Measurements from ENCODE around the gene GALNT11. TPM values are rescaled to one million over a fixed set of nuclear protein-coding genes. Genes with fewer than 3 reads are reported as not detected.

The GALNT11 gene
- total and polyA plus RNA-seq, 9 of the 15 experiments (the other 6 are each of a cell fraction or from before 2014, with no cell fraction given) = 8.2 to 59.5 (median 36.5) TPM

DNA sequence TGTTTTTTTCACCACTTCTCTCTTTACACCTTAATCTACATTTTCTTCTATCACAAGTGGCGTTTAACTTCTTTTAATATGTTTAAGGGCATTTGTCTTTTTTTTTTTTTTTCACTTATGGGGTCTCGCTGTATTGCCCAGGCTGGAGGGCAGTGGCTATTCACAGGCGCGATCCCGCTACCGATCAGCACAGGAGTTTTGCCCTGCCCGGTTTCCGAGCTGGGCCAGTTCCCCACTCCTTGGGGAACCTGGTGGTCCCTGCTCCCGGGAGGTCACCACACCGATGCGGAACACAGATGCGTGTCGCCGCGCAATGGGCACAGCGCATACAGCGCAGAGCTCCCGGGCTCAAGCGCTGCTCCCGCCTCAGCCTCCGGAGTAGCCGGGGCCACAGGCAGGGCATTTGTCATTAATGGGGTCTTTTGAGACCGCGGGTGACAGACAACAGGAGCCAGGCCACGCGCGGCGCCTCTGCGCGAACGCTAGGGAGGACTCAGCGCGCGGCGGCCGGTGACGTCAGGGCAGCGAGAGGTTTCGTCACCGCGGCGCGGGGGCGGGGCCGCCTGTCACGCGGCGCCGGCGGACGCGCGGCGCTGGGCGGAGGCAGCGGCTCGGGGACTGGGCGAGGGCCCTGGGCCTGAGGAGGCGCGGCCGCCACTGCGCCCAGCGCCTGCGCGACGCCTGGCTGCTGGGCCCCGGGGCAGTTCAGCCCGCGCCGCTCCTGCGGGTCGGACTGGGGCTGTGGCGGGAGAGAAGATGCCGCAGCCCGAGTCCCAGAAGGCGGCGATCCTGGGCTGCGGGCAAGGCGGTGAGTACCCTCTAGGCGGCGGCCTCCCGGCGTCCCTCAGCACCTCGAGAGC, at the start of gene GALNT11 (continued):
- TF ChIP-seq SFPQ (IDR thresholded peaks at IDR 0.05; ENCODE audit: low read depth, low read length) = no peak
- TF ChIP-seq RB1 (IDR thresholded peaks at IDR 0.05; ENCODE audit: low read depth) = peak; percentile 96
- no peak for TF ChIP-seq ZBTB11 (CRISPR knock-in tag; IDR thresholded peaks at IDR 0.05)
- peak; percentile 68 for TF ChIP-seq PHF20 (IDR thresholded peaks at IDR 0.05; ENCODE audit: partially characterized antibody)
- no peak for TF ChIP-seq NR0B1 (IDR thresholded peaks at IDR 0.05; ENCODE audit: partially characterized antibody)
- no peak for TF ChIP-seq HEY1 (CRISPR knock-in tag; IDR thresholded peaks at IDR 0.05; ENCODE audit: borderline replicate concordance)
- TF ChIP-seq ETS2 (tag; IDR thresholded peaks at IDR 0.05; ENCODE audit: borderline replicate concordance, poor library complexity, severe bottlenecking) = no peak
- no peak for TF ChIP-seq ZSCAN29 (IDR thresholded peaks at IDR 0.05)
- TF ChIP-seq IRF2 (CRISPR knock-in tag; IDR thresholded peaks at IDR 0.05) = no peak
- peak; percentile 44; the same call in 1 of the 2 replicates for TF ChIP-seq LEF1 (IDR thresholded peaks at IDR 0.05)
- peak; percentile 80; the same call in 1 of the 2 replicates for TF ChIP-seq PTBP1 (IDR thresholded peaks at IDR 0.05; ENCODE audit: low read depth, low read length)
- TF ChIP-seq, protein P1, sequence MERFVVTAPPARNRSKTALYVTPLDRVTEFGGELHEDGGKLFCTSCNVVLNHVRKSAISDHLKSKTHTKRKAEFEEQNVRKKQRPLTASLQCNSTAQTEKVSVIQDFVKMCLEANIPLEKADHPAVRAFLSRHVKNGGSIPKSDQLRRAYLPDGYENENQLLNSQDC (CRISPR knock-in tag; IDR thresholded peaks at IDR 0.05) = peak; percentile 28; the same call in 1 of the 2 replicates
- no peak for TF ChIP-seq ZC3H8 (IDR thresholded peaks at IDR 0.05)
- TF ChIP-seq ZNF398 (CRISPR knock-in tag; IDR thresholded peaks at IDR 0.05) = no peak
